Activated T-helper 1 cell treated with Interleukin-2 at 50 U/mL for 16 hours (primary cell): Measurements from ENCODE around the gene IGFBP2.

Experiments used
- DNase-seq: peaks from one replicate; pipeline ENCODE4 v3.0.0-alpha.2; 2020; ENCODE audit warnings: low read depth

The IGFBP2 gene

DNA sequence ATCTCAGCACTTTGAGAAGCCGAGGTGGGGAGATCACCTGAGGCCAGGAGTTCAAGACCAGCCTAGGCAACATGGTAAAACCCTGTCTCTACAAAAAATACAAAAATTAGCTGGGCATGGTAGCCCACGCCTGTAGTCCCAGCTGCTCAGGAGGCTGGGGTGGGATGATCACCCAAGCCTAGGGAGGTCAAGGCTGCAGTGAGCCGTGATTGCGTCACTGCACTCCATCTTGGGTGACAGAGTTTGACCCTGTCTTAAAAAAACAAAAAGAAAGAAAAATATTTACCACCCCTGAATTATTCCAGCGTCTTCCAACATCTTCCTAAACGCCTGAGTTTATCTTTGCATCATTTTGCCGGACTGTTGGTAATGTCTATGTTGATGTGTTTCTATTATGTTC, 68.3 kb downstream of the IGFBP2 start:
- DNase-seq: no peak

DNA sequence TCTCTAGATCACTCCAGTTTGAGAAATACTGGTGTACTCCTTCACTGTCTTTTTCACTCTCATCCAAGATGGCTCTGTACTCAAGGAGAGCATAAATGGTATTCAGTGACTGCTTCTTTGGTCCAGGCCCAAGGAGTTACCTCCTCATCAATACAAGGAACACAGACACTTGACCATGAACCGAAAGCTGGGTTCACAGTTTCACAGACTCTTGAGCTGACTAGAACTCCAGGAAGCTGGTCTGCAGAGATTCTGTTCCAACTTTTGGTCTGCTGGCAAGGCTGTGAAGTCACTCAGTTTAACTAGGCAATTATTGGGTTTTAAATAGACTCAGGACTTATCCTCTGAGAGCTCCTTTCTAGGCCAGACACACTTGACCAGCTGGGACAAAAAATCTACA, 69.5 kb downstream of the IGFBP2 start:
- no peak for DNase-seq

DNA sequence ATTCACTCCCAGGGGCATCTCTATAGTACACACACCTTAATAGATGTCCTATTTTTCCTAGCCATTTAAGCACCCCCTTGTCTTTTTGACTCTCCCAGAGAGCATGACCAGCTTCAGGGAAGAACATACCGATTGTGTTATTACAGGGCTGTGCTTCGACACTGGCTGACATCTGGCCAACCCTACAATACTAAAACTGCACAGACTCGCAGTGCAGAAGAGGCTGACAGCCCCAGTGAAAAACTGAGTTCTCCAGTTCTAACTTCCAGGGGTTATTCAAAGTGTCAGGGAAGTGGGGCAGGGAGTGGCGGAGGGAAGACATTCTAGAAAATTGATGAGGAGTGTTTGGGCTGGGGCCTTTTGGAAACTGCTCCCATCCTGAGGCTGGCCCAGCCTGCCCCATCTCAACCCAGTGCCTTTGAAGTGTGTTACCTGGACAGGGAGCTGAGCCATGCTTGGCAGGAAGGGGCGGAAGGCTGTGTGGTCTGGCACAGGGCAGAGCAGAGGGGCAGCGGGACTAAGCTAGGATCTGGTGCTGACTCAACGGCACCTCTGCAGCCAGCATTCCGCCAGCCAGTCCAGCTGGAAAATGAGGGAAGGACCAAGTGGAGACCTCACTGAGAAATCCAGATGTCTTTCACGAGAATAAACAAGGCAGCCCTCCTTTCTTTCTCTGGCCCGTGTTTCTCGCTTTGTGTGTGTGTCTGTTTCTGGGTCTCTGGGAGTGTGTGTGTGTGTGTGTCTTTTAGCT, 77.5 kb downstream of the IGFBP2 start:
- DNase-seq: no peak

DNA sequence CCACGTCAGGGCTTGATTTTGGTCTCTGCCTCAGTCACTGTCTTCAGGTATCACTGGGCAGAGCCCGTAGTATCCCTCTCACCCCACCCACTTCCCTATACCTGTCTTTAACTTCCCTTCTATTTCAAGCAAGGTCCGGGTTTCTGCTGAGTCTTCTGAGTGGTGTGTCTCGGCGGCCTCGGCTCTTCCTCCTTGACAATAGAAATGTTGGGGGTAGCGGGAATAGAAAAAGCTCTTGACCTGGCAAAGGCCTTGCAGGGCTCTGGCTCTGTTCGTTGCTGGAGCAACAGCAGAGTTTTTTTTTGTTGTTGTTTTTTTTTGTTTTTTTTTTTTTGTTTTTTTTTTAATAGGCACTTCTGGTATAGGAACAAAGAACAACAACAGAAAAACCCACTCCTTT, 78.1 kb downstream of the IGFBP2 start:
- DNase-seq: no peak

DNA sequence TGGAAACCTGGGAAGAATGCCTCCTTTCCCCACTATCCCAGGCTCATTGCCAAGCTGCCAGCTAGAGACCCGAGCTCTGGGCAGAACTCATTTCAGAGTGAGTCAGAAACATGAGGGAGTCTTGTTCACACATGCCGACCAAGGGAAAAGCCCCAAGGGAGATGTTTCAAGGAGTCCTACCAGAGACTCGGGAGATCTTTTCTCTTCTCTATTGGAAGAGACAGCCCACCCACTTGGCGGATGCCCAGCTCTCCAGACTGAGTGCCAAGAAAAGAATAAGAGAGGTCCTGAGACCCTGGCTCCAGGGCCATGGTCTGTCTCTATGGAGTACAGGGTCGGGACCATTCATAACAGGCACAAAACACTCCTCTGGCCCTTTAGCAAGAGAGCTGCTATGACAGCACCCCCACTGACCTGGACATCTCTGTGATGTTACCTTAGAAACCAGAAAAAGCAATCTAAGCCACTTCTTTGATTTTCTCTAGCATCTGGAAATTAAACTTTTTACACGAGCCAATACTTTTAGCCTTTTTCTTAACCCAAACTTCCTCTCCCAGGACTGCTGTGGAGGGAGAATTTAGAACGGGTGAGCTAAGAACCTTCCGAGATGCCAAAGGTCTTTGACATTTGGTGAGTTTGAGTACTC, 80.6 kb downstream of the IGFBP2 start:
- DNase-seq: no peak
